Amniotic epithelial cell (primary cell): ENCODE results near the gene POU3F1.

Experiments
- DNase-seq: peaks from one replicate; pipeline ENCODE4 v3.0.0-alpha.2; 2010; ENCODE audit warnings: low read depth

POU3F1 gene

DNA sequence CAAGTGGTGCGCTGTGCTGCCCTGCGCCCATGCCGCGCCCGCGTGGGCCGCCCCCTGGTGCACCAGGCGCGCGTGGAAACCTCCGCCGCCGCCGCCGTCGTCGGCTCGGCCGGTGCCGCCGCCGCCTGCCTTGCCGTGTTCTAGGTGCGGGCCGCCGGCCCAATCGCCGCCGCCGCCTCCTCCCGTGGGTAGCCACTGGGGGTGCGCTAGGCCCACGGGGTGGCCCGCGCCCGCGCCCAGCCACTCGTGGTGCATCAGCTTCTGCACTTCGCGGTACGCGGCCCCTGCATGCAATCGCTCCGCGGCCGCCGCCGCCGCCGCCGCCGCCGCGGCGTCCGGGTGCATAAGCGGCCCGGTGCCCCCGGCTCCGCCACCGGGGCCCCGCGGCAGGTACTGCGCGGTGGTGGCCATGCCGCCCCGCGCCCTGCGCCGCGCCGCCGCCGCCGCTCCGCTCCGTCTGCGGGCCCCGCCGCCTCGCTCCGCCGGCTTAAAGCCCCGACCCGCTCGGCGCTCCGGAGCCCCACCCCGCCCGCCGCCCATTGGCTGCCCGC, at the start of gene POU3F1:
Gene POU3F1 (minus strand): TSS at position 461 of the 551 bp plus-strand sequence. CDS start 50 bp downstream, at position 411.
- no peak for DNase-seq

DNA sequence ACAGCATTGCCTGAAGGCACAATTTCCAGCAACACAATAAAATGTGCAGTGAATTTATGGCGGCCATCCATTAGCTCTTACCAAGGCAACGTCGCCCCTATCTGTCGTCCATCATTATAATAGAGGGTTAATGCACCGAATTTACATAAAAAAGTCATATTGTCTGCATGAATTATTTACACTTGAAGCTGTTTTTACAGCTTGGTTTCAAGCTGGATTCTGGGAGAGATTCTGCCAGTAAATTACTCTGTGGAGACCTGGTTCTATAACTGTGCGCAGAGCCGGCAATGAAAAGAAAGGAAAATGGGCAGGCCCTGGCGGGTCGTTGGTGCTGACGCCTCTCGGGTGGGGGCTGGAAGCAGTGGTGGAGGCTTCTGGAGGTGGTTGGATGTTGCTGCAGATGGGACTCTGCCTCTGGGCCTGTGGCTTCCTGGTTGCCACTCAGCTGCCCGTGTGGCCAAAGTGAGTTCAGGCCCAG, 48.9 kb upstream of the POU3F1 start:
- no peak for DNase-seq

DNA sequence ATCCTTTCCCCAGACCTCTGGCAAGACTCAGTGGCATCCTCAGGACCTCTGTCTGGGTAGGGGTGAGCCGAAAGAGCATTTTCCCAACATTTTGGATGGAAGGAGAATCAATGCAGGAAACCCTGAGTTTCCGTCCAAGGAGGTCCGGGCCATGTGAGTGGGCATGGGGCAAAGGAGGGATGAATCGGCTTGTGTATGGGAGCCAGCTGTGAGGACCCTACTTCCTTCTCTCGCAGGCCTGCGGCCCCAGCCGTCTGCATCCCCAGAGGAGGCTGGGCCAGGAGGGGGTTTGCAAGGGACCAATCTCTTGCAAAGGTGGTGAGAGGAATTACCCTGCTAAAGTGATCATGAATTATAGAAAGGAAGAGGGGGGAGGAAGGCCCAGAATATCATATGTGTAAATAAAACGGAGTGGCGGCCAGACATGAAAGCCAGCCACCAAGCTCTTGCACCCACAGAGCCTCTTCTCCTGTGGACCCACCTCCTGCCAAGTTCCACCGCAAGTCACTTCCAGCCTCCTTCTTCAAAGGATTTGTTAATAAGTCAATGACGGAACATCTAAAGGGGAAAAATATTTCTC, 48.2 kb upstream of the POU3F1 start:
- DNase-seq: no peak

DNA sequence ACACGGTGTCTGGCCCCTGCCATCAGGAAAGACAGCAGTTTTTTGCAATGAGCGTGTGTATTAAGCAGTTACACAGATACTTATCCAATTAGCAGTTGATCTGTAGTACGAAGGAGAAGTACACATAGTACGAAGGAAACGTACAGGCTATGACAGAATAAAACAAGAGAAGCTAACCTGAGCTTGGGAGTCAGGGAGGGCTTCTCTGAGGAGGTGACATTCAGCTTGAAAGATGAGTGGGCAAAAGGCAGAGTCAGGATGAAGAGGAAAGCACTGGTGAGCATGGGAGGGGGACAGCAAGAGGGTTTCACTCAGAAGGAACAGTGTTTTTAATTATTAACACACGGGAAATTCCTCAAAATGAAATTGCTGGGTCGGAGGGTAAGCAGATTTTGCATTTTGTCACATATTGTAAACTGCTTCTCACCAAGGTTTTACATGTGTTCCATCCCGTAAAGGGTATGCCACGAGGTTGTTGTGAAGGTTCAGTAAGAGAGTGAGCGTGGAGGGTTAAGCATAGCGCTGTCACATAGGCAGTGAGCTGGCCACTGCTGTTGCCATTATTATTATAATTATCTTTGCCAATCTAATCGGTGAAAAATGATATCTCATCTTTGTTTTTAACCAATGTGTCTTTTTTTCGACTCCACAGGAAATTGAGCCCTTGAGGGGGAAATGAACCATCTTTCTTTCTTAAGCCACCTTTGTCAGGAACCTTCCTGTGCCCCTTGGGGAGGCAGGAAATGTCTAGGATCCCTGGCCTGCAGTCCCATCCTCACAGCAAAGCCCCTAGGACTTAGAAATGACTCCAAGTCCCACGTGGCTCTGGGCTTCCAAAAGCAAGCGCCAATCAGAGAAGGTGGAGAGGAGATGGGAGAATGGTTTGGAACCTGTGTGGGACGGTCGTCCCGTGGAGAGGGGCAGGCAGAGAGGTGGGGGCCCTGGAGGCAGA, 47.3 kb upstream of the POU3F1 start:
- DNase-seq: no peak

DNA sequence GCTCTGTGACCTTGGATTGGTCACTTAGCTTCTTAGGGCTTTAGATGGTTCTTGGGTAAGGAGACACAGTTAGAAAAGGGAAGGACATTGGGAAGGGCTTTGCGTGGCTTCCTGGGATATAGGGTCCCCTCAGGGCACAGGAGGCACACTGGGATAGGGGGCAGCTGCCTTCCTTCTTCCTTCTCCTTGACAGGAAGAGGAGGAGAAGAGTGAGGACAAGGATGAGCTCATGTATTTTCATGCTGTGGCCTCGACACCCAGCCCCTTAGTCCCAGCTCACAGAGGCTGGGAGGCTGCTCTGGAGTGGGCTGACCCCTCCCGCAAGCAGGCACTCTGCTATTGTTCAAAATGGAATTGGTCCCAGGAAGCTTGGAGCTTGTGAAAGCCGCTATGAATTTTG, 45.7 kb upstream of the POU3F1 start:
- DNase-seq: no peak

DNA sequence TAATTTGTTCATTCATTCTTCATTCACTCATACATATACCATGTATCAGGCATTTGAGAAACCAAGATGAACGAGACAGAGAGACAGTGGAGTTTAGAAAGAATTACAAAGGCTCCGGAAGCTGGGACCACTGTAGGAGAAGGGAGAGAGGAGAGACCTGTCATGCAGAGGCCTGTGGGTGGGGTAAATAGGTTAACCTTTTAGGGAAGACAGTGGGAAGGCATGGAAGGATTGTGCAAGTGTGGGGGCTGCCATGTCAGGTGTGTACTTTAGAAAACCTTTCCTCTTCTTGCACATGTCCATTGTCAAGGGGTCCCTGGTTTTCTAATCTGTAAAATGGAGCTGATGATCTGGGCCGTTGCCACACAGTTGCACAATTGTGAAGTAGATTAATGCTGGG, 44.2 kb upstream of the POU3F1 start:
- no peak for DNase-seq

DNA sequence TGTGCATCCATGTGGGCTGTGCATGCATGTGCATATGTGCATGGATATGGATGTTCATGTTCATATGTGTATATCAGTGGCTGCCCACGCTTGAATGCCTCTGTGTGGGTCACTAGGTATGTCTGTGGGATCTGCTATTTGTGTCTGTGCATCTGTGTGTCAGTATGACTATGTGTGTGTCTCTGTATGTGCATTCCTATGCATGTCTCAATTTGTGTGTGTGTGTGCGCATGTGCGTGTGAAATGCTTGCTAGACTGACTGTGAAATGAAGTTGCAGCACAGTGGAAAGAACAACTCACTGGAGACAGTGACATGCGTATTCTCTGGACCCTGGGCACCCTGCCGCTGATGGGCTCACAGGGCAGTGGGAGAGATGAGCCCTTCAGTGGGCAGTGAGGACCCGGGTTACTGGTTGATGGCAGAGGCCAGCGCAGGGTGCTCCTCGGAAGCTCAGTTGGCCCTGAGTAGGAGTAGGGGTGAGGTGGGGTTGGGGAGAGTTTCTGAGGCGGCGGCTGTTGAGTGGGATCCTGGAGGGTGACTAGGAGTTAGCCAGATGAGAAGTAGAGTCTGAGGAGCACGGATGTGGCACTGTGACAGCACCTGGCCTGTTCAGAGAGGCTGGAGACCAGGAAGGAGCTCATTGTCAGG, 43.2 kb upstream of the POU3F1 start:
- no peak for DNase-seq

DNA sequence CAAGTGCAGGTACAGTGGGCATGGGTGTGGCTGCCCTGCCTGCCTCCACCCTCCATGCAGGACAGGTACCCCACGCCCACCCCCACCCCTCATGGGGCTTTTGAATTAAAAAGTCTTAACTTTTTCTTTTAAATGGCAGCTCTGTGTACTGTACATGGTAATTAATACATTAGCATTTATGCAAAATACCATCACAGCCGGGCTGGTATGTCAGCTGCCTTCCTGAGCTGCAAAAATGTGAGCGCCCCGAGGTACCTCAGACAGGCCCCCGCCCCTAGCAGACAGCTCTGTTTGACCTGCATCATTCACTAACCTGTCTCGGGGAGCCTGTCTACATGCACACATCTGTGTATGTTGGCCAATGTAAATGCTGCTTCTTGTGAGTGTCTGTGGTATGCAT, 42.2 kb upstream of the POU3F1 start:
- no peak for DNase-seq

DNA sequence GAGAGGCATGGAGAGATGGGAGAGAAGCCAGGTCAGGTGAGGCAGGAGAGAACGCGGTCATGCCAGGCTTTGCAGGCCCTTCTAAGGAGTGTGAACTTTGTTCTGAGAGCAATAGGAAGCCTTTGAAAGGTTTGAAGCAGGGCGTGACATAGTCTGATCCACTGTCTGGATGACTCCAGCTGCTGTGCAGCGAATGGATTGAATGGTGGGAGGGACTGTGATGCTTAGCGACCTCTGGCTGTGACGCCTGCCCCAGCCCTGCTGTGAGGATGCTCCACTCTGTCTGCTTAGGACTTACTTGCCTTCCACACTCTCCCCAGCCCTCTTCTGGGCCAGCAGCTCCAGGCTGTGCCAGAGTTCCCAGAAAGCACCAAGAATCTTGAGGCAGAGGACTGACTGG, 41.8 kb upstream of the POU3F1 start:
- DNase-seq: no peak

DNA sequence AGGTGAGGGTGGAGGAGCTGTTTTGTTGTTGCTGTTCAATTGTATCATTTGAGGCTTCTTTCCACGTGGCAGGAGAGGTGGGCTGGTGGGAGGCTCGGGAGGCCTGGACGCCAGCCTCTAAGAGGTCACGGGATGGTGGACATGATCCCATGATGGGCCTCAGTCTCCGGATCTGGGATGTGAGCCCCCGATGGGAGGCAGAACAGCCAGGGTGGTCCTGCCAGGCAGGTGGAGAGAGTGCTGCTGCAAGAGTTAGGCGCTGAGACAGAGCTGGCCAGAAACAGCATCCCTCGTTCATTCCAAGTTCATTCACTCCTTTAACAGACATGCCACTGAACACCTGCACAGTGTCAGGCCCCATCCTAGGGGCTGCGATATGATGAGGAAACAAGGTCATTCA, 41.1 kb upstream of the POU3F1 start:
- no peak for DNase-seq

DNA sequence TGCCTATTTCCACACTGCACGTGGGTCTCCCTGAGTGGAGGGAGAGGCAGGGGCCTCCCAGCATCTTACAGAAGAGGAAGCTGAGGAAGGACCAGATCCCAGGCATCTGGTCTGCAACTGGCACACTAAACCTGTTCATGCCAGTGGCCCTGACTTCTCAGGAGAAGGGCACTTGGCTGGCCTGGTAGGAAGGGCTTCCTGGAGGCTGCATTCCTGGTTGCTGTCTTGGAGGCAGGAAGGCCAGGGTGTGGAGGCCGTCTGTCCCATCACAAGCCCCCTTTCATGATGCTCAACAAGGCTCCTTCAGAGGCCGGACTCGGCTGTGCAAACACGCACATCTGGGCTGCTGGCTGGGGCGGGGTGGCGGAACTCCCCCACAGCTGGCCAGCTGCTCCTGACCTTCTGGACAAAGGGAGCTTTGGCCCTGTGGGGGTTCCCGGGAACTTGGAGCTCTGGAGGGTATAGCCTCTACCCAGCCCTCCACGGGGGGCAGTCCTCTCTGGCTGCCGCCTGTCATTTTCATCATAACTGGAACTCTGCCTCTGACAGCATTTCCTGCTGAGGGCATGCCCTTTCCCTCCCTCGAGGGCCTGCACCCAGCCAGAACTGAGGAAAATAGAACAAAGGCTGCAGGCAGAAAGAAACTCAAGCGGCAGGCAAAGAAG, 39.2 kb upstream of the POU3F1 start:
- DNase-seq: no peak

DNA sequence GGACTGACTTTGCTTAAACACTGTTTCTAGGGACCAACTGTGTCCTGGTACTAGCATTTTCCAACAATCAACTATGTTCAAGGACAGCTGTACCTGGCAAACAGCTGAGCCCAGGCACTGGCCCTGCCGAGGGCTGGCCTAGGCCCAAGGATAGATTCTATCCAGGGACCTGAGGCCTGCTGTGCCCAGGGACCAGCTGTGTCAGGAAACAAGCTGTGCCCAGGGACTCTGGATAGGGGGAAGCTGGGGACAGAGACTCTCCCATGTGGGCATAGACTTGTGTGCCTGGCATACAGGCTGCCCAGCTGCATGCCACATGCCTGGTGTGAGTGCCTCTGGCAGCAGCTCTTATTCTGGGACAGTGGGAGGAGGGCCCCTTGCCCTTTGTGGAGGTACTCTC, 38.1 kb upstream of the POU3F1 start:
- DNase-seq: no peak

DNA sequence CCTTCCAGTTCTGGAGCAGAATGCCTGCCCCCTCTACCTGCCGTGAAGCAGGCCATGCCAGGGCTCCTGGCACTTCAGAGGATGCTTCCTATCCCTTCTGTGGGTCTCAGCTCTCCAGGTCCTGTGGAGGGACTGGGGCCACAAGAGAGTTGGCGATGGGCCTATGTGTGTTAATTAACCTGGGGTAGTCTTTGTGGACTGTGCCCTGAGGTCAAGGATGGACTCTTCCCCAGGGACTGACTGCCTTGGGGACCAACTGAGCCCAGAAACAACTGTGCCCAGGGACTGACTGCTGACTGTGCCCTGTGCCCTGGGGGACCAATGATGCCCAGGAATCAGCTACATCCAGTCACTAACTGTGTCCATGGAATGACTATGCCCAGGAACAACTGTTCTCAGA, 37.5 kb upstream of the POU3F1 start:
- DNase-seq: no peak

DNA sequence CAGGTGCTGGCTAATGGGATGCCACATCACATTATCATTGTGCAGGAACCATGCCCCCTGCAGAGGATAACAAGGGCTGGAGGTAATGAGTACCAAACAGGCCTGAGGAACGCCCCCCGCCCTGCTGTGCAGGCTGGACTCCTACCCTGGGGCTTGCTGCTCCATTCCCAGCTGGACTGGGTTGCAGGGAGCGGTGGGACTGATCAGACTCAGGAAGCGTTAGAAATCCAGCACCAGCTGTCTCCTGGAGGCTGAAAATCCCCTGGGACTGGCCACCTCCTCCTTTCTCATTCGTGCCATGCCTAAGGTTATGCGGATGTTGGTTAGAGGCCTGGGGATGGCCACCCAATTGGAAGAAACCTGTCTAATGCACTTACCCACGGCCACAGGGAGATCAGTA, 36.9 kb upstream of the POU3F1 start:
- no peak for DNase-seq

DNA sequence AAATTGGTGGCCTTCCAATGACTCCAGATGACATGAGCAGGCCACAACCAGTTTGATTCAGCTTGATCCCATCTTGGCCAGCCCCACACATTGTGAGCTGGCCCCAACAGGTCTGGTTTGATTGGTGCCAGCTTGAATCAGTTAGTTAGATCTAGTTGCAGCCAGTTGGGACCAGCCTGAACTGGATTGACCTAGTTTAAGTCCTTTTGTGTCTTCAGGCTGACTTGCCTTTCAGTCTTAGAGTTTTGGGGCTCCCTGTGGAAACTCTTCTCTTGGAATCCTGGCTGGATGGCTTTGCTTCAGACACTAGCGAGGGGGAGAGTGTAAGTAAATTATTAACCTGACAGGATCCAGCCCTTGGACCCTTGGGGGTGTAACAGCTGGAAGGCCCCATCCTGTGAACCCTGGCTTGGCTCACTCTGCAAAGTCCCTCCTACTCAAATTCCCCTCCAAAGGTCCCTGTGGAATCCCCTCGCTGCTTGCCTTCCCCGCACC, 36.2 kb upstream of the POU3F1 start:
- no peak for DNase-seq

DNA sequence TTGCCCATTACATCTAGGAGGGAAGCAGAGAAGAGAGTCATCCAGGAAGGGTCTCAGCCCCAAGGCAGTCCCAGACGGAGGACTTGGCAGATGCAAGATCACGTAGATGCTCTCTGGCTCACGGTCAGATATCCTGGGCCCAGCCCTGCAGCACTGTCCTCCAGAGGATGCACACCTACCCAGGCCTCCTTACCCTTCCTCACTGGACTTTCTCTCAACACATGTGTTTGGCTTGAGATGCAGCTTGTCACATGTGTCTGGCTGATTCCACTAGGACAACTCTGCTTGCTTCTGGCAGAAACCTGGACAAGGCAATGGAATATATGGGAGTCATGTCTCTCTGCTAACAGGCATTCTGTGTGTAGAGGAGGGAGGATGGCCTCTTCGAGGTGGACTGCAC, 32.4 kb upstream of the POU3F1 start:
- no peak for DNase-seq

DNA sequence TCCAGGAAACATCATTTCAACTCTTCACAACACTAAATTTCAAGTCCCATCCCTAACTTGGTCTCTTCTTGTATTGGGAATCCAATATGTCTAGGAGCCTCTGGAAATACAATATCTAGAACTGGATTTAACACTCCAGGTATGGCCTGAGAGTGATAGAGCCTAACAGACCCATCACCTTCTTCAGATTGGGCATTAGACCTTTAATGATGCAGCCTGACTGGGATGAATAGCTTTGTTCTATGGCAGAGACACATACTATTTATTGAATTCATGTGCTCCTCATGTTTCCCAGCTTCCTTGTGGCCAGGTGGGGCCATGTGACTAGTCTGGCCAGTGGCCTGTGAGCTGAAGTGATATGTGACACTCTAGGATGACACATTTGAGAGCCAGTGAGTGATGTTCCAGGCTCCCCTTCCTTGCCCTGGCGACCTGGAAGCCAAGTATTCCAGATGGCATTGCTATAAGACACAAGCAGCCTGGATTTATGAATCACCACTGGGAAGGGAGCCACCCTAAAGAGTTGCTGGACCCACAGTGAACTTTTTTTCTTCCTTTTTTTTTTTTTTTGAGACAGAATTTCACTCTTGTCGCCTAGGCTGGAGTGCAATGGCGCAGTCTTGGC, 31.0 kb upstream of the POU3F1 start:
- no peak for DNase-seq

DNA sequence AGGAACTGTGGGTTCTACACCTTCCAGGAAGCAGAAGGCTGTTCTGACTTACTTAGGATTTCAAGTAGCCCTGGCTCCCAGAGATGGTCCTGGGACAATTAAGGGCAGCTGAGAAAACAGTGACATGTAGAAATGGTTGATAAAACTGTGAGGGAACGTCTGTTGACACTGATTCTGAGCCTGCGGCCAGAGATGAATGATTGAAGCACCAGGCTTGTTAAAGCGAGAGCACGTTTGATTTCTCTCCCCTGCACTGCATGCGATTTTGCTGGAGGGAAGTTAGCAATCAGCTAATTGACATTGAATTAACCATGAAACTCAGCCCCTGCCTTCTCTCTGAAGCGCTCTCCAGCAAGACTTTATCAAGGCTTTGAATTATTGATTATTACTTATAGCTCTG, 29.9 kb upstream of the POU3F1 start:
- DNase-seq: no peak

DNA sequence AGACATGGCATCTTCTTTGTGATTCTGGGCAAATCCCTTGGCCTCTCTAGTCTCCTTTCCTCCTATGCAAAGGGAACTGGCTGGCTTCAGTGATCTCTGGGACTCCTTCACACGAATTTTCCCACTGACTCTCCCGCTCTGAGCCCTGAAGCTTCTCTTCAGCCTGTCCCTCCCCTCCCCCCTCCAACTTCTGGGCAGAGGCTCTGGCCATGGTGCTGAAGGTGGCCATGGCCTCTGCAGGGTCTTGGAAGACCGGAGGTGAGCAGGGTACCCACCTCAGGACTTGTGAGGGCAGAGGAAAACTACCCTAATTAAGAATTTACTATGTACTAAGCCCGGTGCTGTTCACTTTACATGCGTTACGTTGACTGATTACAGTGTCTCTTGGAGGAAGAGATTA, 29.4 kb upstream of the POU3F1 start:
- DNase-seq: peak; percentile 22

DNA sequence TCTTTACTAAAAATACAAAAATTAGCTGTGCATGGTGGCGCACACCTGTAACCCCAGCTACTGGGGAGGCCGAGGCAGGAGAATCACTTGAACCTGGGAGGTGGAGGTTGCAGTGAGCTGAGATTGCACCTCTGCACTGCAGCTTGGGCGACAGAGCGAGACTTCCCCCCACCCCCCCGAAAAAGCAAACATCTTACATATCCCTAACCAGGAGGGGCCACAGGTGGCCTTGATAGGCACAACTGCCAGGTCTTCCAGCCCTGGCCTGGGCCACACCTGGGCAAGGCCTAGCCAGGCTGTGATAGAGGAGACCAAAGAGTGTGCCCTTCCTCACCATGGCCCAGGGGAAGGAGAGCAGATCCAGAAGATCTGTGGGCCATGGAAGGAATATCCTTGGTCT, 28.6 kb upstream of the POU3F1 start:
- DNase-seq: no peak

DNA sequence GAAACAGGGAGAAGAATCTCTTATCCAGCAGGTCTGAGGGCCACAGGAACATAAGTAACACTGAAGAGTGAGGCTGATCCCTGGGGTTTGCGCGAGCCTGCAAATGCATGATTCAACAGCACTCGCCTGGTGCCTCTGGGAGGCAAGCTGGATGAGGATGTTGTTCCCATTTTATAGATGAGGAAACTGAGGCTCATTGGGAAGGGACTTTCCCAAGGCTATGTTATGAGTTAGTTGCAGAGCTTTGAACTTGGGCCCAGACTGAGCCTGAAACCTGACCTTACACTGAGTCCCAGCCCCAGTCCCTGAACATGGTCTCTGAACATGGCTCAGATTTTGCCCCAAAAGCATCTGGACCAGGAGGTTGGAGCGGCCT, 27.7 kb upstream of the POU3F1 start:
- no peak for DNase-seq
